ENCODE results near the gene LRRC36. TPM values are rescaled to one million over a fixed set of nuclear protein-coding genes. Genes with fewer than 3 reads are reported as not detected.
"Not testable (repeated sequence)": the region's sequence is repeated elsewhere in the genome, so short reads cannot be mapped to it uniquely, and the experiment has no call there.

LRRC36 gene
- total RNA-seq, 4 donors from 2014 or later = 5.1 TPM; not detected in 3

DNA sequence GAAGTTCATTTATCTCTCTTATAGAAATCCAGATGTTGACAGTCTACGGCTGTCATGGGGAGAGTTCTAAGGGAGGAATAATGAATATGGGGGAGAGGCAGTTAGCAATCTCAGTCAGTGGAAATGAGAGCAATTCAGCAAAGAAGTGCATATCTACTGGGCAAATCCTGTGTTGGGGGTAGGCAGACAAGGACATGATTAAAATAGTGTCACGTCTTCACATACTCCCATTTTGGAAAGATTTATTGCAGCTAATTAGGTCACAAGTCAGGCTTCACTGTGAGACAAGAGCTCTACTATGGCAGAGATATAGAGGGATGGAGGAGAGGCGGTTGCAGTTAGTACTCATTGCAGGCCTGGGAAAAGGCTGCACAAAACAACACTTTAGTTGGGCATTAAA is 29.8 kb downstream of the LRRC36 start:
- no peaks in the 10 kb centered on the region for H3K36me3 ChIP-seq
- H3K27ac ChIP-seq = no peak overlapping the region
- TF ChIP-seq POLR2A (IDR thresholded peaks at IDR 0.05) = no peak
- TF ChIP-seq, protein P1, sequence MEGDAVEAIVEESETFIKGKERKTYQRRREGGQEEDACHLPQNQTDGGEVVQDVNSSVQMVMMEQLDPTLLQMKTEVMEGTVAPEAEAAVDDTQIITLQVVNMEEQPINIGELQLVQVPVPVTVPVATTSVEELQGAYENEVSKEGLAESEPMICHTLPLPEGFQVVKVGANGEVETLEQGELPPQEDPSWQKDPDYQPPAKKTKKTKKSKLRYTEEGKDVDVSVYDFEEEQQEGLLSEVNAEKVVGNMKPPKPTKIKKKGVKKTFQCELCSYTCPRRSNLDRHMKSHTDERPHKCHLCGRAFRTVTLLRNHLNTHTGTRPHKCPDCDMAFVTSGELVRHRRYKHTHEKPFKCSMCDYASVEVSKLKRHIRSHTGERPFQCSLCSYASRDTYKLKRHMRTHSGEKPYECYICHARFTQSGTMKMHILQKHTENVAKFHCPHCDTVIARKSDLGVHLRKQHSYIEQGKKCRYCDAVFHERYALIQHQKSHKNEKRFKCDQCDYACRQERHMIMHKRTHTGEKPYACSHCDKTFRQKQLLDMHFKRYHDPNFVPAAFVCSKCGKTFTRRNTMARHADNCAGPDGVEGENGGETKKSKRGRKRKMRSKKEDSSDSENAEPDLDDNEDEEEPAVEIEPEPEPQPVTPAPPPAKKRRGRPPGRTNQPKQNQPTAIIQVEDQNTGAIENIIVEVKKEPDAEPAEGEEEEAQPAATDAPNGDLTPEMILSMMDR (IDR thresholded peaks at IDR 0.05) = no peak
- H3K27me3 ChIP-seq = no peaks in the 10 kb centered on the region
- H3K4me3 ChIP-seq = no peak overlapping the region
- H3K9me3 ChIP-seq = no peaks in the 10 kb centered on the region
- DNase-seq = no peak
- H3K4me1 ChIP-seq = no peaks in the 10 kb centered on the region

DNA sequence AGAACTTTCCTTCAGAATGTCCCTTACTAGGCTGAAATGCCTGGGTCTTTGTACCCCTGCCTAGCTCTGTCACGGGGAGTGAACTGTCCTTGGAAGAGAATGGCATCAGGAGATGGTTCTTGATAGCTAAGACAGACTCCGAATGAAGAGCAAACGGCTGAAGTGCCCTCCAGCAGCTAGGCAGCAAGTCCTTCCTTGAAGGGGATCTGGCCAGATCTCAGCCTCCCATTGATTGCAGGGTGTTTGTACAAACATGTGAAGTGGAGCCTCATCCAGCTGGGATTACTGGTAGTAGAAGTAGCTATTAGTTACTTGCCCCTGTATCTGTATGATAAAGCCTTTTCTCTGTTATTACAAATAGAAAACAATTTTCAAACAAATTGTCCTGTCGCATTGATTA is 30.9 kb downstream of the LRRC36 start:
- H3K4me1 ChIP-seq = no peaks in the 10 kb centered on the region
- TF ChIP-seq, protein P1 (IDR thresholded peaks at IDR 0.05) = no peak
- no peak for TF ChIP-seq POLR2A (IDR thresholded peaks at IDR 0.05)
- no peaks in the 10 kb centered on the region for H3K9me3 ChIP-seq
- H3K4me3 ChIP-seq = no peak overlapping the region
- H3K27ac ChIP-seq = no peak overlapping the region
- H3K27me3 ChIP-seq = no peaks in the 10 kb centered on the region
- H3K36me3 ChIP-seq = no peaks in the 10 kb centered on the region
- DNase-seq = no peak

DNA sequence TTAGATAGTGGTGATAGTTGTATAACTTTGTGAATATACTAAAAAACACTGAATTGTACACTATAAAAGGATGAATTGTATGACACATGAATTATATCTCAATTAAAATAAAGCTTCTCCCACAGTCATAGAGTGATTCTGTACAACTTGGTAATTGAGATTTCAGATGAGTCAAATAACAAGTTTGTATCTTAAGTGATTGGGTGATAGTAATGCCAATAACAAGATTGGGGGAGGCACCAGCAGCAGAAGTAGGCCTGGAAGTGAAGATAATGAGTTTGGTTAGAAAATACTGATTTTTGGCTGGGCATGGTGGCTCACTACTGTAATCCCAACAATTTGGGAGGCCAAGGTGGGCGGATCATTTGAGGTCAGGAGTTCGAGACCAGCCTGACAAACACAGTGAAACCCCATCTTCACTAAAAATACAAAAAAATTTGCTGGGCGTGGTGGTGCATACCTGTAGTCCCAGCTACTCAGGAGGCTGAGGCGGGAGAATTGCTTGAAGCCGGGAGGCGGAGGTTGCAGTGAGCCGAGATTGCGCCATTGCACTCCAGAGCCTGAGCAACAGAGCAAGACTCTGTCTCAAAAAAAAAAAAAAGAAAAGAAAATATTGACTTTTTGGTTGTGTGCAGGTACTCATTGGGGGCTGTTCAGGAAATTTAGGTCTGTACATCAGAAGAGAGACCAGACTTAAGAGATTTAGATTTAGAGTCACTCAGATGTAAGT is 33.1 kb downstream of the LRRC36 start:
- H3K4me3 ChIP-seq, H3K27me3 ChIP-seq, DNase-seq, H3K9me3 ChIP-seq, H3K36me3 ChIP-seq, H3K27ac ChIP-seq, H3K4me1 ChIP-seq: not testable (repeated sequence)

DNA sequence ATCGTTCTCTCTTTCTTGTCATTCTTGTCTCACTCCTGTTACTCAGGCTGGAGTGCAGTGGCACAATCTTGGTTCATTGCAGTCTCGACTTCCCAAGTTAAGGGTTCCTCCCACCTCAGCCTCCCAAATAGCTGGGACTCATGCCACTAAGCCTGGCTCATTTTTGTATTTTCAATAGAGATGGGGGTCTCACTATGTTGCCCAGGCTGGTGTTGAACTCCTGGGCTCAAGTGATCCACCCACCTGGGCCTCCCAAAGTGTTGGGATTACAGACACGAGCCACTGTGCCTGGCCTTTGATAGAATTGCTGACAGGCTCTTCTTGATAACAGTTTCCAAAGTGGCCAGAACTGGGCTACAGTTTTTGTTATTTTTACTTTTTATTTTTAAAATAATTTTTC is 34.4 kb downstream of the LRRC36 start:
- Histone ChIP-seq H3K27ac (no peak overlapping the region), H3K27me3 (no peaks in the 10 kb centered on the region), H3K4me3 (no peak overlapping the region), H3K36me3 (no peaks in the 10 kb centered on the region), H3K9me3 (no peaks in the 10 kb centered on the region), H3K4me1 (peaks cover 0 to 7% (median 2%) of the 10 kb centered on the region in 4 donors)
- TF ChIP-seq, protein P1 (IDR thresholded peaks at IDR 0.05) = no peak
- TF ChIP-seq POLR2A (IDR thresholded peaks at IDR 0.05) = no peak
- DNase-seq = no peak

DNA sequence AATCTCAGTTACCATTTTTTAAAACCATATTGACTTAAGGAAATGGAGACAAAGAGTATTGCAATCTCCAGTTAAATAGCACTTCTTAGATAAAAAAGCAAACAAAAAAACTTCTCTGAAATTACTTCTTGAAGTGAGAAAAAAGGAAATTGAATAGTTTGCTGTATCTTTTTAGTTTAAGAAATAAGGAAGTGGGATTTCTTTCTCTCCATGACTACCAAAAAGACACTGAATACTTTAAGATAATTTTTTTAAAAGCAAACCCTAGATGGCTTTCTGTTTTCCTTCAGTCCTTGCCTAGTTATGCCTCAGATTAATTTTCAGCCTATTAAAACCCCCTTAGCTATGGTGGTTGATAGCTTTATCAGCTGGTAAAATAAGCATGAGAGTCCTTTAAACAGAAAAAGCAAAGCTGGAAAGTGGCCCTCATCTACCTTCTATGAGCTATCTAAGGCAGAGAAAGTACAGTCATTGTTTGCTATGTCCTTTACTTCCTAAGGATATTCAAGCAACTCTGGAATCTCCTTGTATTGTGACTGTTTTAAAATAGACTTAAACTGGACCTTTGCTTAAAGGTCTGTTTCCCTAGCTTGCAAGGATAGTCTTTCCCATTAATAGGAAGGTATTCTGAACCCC is 38.1 kb downstream of the LRRC36 start:
- Histone ChIP-seq H3K27ac (no peak overlapping the region), H3K36me3 (no peaks in the 10 kb centered on the region), H3K4me3 (no peak overlapping the region), H3K9me3 (no peaks in the 10 kb centered on the region), H3K4me1 (peaks cover 0 to 7% (median 2%) of the 10 kb centered on the region in 4 donors), H3K27me3 (no peaks in the 10 kb centered on the region)
- no peak for DNase-seq
- TF ChIP-seq, protein P1 (IDR thresholded peaks at IDR 0.05) = no peak

DNA sequence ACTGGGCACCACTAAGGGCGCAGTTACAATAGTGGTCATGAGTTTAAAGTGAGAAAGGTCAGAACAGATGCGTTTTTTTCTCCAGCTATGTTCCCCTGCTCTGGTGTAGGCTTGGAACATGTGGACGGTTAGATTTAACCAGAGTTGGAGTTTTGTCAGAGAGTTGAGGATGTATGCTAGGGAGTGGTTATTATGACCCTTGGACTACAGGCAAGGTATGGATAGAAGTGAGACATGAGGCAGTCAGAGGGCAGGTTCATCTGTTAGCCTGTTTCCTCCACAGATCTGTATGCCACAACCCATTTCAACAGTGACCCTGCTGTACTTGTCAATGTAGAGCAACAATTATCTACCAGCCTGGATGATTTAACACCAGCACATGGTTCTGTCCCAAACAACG is 44.0 kb downstream of the LRRC36 start:
- no peaks in the 10 kb centered on the region for H3K36me3 ChIP-seq
- H3K27me3 ChIP-seq = no peaks in the 10 kb centered on the region
- no peak overlapping the region for H3K4me3 ChIP-seq
- peaks cover 0 to 6% (median 0%) of the 10 kb centered on the region in 4 donors for H3K4me1 ChIP-seq
- TF ChIP-seq POLR2A (IDR thresholded peaks at IDR 0.05) = no peak
- TF ChIP-seq, protein P1 (IDR thresholded peaks at IDR 0.05) = no peak
- H3K9me3 ChIP-seq = no peaks in the 10 kb centered on the region
- peak overlapping the region in 2 of 4 donors; percentile 24 to 43 for H3K27ac ChIP-seq
- DNase-seq = peak in 1 of 3 donors; percentile 55
